ELR (cell line): ENCODE data around the gene HSPB6.
"Not testable (repeated sequence)": the region's sequence is repeated elsewhere in the genome, so short reads cannot be mapped to it uniquely, and the experiment has no call there.

Experiments used
- DNase-seq: peaks from one replicate; pipeline ENCODE4 v3.0.0-alpha.2; 2015; ENCODE audit warnings: low read depth

The HSPB6 gene, protein sequence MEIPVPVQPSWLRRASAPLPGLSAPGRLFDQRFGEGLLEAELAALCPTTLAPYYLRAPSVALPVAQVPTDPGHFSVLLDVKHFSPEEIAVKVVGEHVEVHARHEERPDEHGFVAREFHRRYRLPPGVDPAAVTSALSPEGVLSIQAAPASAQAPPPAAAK

DNA sequence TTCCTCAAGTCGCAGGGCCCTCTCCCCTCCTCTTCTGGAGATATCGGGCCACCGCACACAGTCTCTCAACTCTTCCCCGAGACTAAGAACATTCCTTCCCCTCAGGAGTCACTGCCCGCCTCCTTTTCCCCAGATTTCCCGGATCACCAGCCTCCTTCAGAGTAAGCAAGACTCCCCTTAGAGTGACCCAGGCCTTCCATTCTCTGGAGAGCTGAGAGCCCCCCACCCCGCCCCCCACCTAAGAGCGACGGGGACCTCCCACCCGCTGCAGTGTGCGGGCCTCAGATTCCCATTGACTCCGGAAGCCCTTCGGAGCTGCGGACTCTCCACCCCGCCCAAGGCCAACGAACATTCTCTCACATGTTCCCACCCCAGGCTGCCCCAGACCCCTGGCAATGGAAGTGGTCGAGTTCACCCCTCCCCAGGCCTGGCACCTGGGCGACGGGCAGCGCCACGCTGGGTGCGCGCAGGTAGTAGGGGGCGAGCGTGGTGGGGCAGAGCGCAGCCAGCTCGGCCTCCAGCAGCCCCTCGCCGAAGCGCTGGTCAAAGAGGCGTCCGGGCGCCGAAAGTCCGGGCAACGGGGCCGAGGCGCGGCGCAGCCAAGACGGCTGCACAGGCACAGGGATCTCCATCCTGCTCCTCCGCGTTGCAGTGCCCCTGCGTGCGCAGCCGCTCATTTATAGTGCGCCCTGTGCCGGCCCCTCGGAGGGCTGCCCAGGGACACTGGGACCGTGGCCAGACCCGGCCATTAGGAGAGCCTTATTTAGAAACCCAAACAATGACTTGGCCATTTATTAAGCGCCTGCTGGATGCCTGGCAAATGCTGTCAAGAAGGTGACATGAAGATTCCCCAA, at the start of gene HSPB6:
Gene HSPB6 (minus strand): TSS at position 653 of the 854 bp plus-strand sequence. CDS start 21 bp downstream, at position 632.
- DNase-seq, result peak; percentile 58

DNA sequence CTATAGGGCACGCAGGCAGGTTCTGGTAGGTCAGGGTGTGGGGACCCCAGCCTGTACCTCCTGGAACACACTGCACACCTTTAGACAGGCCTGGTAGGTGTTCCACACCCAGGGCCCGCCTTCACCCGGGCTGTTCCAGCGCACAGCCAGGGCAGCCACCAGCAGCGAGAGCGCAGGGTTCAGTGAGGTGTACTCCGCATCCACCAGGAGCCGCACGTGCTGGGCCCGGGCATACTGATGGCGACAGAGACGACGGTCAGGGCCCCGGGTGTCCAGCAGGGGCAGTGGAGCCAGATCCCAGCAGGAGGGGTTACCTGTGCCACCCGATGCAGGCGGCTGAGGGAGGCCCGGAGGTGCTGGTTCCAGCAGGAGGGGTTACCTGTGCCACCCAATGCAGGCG, 49.8 kb upstream of the HSPB6 start:
- DNase-seq, result no peak

DNA sequence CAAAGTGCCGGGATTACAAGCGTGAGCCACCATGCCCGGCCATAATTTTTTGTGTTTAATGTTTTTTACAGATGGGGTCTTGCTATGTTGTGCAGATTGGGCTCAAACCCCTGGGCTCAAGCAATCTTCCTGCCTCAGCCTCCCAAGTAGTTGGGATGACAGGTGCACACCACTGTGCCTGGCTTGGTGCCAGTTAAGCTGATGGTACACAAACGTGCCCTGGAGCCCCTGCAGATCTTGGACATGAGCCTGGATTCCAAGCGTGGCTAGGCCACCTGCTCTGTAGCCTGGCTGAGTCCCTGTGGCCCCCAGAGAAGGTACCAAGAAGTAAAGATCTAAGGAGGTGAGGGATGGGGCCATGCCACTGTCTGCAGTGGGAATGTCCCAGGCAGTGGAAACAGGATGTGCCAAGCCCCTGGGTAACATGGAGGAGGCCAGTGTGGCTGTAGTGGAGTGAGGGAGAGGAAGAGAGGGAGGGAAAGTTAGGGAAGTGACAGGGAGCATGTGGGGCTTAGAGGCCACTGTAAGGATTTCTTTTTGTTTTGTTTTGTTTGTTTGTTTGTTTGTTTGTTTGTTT, 48.8 kb upstream of the HSPB6 start:
- DNase-seq, result no peak

DNA sequence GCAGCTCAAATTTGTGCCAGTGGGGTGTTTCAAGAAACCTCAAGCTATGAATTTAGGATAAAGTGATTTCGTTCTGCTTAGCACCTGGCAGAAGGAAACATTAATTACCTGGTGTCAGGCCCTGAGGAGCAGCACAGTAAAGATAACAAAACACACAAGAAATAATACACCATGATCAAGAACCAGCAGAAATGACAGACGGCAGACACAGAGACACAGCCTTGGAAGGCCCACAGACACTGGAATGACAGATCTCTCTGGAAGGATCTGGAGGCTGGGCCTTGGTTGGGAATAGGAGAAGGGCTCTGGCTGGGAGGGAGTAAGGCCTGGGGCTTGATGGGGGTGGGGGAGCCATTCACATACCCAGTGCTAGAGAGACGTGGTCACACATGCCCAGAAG, 45.0 kb upstream of the HSPB6 start:
- DNase-seq, result no peak

DNA sequence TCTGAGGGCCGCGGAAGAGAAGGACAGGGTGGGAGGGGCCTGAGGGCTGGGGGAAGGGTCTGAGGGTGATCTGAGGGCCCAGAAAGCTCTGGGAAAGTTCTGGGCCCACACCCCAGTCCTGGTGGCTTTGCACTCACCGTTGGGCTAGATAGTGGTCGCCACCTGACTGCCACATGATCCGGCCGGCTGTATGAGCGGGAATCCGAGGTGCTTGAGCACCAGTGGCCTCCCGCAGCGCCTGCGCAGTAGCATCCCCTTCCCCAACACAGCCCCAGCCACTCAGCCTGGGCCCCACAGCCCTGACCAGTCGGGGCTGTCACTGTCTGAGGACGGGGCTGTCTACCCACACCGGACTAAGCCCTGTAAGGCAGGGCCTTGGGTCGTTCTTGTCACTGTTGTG, 40.8 kb upstream of the HSPB6 start:
- DNase-seq, result no peak

DNA sequence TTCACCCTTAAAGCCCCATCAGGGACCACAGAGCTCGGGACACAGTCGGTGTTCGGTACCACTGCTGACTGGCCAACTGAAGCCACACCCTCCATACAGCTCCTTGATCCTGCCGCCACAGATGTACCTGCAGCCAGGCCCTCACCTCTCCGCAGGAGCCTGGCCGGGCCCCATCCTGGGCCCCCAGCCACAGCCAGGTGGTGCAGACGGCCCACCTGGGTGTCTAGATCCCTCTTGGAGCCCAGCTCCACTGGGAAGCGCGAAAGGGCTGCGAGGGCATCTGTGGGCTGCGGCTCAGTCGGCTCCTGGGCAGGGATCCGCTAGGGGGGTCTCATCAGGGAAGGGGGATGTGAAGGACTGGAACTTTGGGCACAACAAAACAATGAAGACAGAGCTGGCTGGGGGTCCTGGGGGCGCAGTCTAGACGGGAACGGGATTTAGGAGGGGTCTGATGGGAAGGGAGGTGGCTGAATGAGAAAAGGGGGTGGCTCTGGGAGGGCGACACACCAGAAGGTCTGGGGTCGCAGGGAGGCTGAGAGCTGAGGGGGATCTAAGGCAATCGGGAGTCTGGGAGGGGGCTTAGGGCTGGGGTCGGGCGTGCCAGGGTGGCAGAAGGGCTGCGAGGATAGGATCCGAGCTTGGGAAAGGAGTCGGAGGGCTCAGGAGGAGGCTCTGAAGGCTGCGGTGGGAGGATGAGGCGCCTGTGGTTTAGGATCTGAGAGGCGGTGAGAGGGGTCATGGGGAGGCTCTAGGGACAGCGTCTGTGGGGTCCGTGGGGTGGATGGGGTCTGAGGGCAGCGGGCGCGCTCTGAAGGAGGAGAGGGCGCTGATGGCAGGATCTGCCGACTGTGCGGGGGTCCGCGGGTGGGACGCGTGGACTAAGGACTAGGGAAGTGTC, 40.1 kb upstream of the HSPB6 start:
- no peak for DNase-seq

DNA sequence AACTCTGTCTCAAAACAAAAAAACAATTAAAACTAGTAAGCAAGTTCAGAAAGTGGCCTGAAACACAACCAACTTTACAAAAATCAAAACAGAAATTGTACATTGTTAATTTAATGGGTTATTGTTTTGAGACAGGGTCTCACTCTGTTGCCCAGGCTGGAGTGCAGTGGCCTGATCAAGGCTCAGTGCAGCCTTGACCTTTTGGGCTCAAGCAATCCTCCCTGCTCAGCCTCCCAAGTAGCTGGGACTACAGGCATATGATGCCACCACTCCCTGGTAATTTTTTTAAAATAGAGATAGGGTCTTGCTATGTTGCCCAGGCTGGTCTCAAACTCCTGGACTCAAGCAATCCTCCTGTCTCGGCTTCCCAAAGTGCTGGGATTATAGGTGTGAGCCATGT, 38.7 kb upstream of the HSPB6 start:
- DNase-seq, result not testable (repeated sequence)

DNA sequence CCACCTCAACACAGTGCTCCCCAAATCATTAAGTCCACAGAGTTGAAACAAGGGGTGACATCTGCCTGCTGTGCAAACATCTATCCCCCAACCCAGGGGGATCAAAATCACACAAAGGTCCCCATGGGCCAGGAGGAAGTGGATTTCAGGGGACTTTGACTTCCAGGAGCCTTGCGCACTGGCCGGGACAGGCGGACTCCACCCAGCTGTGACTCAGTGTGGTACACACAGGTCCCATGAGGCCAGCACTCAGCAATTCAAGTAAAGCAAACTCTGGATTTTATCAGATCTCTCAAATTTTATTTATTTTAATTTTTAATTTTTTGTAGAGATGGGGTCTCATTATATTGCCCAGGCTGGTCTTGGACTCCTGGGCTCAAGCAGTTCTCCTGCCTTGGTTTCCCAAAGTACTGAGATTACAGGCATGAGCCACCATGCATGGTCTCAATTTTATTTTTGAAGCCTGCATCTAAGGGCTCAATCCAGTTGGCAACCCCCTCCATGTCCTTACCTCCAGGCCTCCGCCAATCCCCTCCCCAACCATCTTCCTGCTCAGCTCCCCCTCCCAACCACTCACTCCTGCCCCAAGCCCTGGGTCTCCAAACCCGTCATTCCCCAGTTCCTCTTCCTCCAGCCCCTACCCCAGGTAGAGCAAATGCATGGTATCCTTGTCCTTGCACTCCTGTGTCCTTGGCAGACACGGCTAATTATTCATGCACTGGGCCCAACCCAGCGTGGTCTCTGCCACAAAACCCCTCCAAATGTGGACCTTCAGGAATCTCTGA, 36.7 kb upstream of the HSPB6 start:
- peak; percentile 34 for DNase-seq

DNA sequence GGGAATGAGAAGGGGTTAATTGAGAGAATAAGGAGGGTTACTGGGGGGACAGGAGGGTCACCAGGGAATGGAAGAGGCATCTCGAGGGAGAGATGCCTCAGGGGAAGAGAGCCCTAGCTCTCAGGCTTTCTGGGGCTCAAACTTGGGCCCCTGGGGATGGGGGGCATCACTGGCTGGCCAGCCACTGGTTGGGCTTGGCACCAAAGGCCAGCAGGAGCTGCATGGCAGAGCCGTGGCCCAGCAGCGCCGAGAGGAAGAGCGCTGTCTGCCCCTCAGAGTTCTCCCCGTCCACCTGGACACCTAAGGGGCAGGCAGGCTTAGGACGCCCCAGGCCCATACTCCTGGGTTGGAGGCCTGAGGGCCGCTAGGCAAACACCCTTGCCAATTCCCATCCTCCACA, 36.1 kb upstream of the HSPB6 start:
- no peak for DNase-seq

DNA sequence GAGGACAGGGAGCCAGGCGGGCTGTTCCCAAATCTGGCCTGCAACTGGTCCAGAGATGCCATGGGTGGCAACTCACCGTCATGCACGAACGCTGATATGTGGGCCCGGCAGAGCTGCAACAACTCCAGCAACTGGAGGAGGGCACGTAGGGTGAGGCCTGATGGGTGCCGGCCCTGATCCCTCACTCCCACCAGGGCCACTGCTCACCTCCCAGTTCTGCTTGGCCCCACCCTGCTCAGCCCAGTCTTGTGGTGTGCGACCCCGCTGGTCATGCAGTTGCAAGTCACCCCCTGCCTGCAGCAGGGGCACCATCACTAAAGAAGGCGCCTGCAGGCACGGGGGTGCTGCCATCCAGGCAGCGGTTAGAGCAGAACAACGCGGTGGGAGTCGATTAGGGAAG, 35.5 kb upstream of the HSPB6 start:
- DNase-seq, result no peak

DNA sequence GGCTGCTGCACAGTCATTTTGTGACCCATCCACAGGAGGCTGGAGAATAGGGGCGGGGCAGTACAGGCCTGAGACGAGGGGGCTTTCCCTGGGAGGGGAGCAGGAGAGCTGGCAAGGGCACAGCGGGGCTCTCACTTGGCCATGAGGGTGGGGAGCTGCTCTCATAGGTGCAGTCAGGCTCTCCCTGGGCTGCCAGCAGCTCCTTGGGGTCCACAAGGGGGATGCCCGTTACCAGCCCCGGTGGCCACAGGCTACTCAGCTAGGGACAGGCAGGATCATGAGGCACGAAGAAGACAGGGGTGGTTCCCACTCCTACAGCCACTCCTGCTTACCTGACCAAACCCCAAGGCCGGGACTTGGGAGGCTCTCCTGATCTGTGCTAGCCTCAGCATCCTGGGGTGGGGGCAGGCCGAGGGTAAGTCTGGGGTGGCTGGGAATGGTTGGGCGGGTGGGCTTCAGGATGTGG, 35.0 kb upstream of the HSPB6 start:
- no peak for DNase-seq

DNA sequence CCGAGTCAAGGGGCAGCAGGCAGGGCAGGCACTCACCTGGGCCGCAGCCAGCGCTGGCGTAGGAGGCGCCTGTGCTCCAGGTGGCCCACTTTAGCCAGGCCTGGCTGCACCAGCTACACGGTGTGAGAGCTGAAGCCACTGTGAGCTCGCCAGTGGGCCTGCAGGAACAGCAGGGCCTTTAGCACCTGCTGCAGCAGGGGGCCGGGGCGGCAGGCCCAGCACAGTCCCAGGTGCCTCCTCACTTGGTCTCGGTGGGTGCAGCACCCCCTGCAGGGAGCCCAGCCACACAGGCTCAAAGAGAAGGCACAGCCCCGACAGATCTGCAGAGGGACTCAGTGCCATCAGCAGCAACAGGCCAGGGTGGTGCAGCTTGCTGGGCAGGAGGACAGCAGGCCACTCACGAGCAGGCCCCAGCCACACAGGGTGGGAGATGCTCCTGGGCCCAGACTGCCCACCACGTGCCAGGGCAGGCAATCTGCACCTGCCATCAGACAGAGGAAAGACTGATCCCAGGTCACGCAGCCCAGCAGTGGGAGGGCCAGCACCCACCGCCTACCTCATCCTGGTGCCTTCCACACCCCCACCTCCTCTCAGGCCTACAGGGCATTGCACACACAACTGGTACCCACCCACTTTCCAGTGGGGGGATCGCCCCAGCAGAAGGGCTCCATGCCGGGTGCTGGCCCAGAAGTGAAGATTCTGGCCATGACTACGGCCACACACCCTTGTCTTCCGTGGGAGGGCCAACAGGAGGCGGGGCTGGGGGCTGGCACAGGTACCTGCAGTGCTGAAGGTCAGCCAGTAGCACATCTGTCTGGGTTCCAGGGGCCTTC, 34.4 kb upstream of the HSPB6 start:
- no peak for DNase-seq

DNA sequence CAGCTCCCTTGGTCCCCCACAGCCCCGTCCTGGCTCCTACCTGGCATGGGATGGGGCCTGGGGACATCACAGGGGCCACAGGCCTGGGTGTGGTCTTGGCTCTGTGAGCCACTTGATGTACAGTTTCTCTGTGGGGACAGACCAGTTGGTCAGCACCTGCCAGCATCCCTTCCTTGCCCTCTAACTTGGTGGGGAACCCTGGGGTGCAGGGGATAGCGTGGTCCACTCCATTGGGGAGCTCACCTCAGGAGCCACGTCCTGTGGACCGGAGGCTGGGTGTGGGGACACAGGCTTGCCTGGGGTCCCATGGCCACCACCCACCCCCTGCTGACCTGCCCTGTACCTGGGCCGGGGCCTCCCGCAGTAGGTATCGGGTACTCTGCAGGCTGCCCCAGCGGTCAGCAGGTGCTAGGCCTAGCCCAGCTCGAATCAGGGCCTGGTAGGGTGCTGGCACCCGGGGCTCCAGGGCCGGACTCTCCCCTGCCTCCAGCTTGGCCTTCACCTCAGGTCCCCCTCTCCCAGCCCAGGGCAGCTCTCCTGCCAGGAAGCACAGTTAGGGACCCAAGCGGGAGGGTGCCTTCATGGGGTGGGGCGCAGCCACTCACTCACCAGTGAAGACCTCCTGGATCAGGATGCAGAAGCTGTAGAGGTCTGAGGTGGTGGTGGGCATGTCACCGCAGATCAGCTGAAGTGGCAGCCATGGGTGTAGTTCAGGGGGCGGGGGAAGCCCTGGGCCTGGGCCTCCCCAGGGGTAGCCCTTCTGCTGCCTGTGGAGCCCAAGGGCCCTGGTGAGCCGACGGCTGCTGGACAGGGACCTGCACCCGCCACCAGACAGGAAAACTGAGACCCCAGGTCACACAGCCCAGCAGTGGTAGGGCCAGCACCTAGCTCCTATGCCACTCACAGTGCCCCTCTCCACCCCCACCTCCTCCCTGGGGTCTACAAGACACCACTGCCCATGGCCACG, 33.4 kb upstream of the HSPB6 start:
- no peak for DNase-seq

DNA sequence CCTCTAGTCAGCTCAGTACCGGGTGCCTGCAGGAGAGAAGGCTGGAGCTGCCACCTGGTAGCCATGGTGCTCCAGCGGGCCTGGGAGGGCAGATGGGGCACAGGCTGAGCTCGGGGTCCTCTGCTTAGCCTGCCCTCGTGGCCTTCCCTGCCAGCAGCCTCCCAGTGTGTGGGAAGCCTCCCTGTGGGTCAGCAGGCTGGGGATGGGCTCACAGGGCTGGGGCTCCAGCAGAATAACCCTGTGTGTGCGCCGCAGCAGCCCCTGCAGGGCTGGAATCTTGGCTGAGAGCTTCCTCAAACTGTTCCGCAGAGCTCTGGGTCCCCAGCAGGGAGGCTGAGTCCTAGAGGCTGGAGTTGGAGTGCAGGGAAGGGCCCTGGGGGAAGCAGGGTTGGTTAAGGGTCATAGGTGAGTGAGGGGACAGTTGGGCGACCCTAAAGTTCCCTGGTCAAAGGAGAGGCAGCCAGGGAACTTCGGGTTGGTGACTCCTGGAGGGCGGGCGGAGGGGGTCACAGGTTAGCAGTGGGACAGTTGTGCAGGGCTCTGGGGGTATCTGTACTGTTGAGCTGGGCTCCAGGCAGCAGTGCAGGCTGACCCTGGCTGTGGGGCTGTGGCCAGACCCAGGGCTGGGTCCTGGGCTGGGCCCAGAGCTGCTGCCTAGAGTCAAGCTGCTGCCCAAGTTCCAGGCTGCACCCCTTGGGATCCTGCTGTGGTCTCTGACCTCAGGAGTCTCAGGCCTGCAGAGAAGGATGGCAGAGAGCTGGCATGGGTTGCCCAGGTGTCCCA, 32.6 kb upstream of the HSPB6 start:
- DNase-seq, result no peak

DNA sequence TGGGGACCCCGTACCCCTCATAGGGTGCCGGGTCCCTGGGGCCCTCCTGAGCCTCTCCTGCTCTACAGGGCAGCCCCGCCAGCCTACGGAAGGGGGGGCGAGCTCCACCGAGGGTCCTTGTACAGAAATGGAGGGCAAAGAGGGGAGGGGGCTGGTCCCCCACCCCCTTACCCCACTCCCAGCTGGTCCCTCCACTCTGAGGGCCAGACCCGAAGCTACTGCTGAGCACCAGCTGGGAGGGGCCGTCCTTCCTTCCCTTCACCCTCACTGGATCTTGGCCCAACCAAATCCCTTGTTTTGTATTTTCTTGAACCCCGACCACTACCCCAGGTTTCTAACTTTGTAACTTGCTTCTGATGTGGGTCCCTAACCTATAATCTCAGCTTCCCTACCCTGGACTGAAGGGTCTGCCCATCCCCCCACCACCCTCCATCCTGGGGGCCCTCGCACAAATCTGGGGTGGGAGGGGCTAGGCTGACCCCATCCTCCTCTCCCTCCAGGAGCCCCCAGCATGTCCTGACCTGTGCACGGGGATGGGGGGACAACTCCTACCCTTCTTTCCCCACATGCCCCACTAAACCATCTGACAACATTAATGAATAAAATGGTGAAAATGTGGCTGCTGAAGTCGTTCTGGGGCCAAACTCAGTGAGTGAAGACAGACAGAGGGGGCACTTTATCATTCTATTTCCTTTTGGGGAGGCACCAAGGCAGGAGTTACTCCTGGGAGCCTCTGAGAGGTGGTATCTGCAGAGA, 31.6 kb upstream of the HSPB6 start:
- DNase-seq, result no peak

DNA sequence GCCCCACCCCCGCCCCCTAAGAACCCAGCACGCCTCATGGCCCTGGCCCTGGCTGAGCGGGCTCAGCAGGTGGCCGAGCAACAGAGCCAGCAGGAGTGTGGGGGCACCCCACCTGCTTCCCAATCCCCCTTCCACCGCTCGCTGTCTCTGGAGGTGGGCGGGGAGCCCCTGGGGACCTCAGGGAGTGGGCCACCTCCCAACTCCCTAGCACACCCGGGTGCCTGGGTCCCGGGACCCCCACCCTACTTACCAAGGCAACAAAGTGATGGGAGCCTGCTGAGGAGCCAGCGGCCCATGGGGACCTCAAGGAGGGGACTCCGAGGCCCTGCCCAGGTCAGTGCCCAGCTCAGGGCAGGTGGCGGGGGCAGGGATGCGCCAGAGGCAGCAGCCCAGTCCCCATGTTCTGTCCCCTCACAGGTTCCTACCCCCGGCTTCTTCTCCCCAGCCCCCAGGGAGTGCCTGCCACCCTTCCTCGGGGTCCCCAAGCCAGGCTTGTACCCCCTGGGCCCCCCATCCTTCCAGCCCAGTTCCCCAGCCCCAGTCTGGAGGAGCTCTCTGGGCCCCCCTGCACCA, 30.5 kb upstream of the HSPB6 start:
- DNase-seq, result no peak
